Breast epithelium (tissue), 3 donors: Measurements from ENCODE around the gene SKIC8.

Experiments
- CTCF ChIP-seq, 3 donors: fragments of 450-650 bp; IDR thresholded peaks; one replicate each; pipeline ENCODE4 v1.5.1; 2016 to 2017; ENCODE audit warnings: antibody characterized with exemption in 3 of 3, mild to moderate bottlenecking in 3 of 3, moderate library complexity in 3 of 3
- POLR2A ChIP-seq: fragments of 450-650 bp; IDR thresholded peaks from one replicate; pipeline ENCODE4 v1.6.1; 2016; ENCODE audit warnings: antibody characterized with exemption, mild to moderate bottlenecking, moderate library complexity

GRCh38 chr15:78244893-78245292 lies 54.5 kb downstream of the SKIC8 start:
- TF ChIP-seq CTCF (IDR thresholded peaks at IDR 0.05) (no peak), POLR2A (no peak)
